Body of pancreas (tissue), 4 donors: ENCODE measurements around the gene ESRRA. TPM values are rescaled to one million over a fixed set of nuclear protein-coding genes. Genes with fewer than 3 reads are reported as not detected.

ENCODE experiments used
- ATAC-seq: fragments of 150-250 bp; one replicate; pipeline ENCODE4 v1.9.1; 2016
- DNase-seq, 4 donors: peaks; one replicate each; pipeline ENCODE4 v3.0.0-alpha.2; 2019
- H3K27ac ChIP-seq, 4 donors: fragments of 200-600 bp; sonication (generic); 1 replicate in 3 of 4; 2 replicates in 1 of 4; pipeline versions ENCODE4 v1.5.1 to v1.6.1; 2016 to 2019; ENCODE audit warnings: mild to moderate bottlenecking in 1 of 4, mixed read lengths in 1 of 4, moderate library complexity in 1 of 4
- H3K27me3 ChIP-seq, 2 donors: fragments of 200-600 bp; sonication (generic); one replicate each; pipeline ENCODE4 v1.6.0; 2016; ENCODE audit warnings: mild to moderate bottlenecking in 1 of 2
- H3K36me3 ChIP-seq, 2 donors: fragments of 200-600 bp; sonication (generic); replicated peaks in 1 of 2; 2 replicates each; pipeline ENCODE4 v1.5.1; 2016; ENCODE audit warnings: low read depth in 2 of 2; ENCODE audit not compliant: insufficient read depth in 1 of 2
- H3K4me1 ChIP-seq: fragments of 200-600 bp; sonication (generic); one replicate; pipeline ENCODE4 v1.6.0; 2016
- H3K4me3 ChIP-seq, 2 donors: fragments of 200-600 bp; sonication (generic); 1 replicate in 1 of 2; 2 replicates in 1 of 2; pipeline ENCODE4 v1.5.1; 2016 to 2019
- H3K9me3 ChIP-seq, 3 donors: fragments of 200-600 bp; sonication (generic); 1 replicate in 2 of 3; 2 replicates in 1 of 3; pipeline ENCODE4 v1.5.1; 2016
- POLR2A ChIP-seq, 3 donors: fragments of 450-650 bp; IDR thresholded peaks; one replicate each; pipeline ENCODE4 v1.6.1; 2016; ENCODE audit warnings: antibody characterized with exemption in 3 of 3, mild to moderate bottlenecking in 2 of 3
- WGBS, 2 donors: methylation state at CpG; one replicate each; pipeline ENCODE4 v1.1.5; 2017; 5-methylcytosine and 5-hydroxymethylcytosine counted together
- intact Hi-C: fragments of 100-400 bp; cut with DNase I; formaldehyde crosslinking; loops from one replicate; pipeline ENCODE4 v1.15.1; 2023
- total RNA-seq, 2 donors: library from RNA; depleted of rRNA; stranded (reverse); fragments of >200 nt; gene quantifications; one replicate each; pipeline ENCODE4 v1.1.0, GENCODE V29; 2016
- TF ChIP-seq, protein P1 (sequence below), 7 experiments: fragments of 450-650 bp in 4 of 7; fragments of 200-600 bp in 3 of 7; sonication (generic) in 3 of 7; IDR thresholded peaks; one replicate each; pipeline ENCODE4 v1.5.1; 2016 to 2019; ENCODE audit warnings: antibody characterized with exemption in 7 of 7

ESRRA gene
- total RNA-seq, 2 donors from 2014 or later, result 51.7 to 63.8 TPM

DNA sequence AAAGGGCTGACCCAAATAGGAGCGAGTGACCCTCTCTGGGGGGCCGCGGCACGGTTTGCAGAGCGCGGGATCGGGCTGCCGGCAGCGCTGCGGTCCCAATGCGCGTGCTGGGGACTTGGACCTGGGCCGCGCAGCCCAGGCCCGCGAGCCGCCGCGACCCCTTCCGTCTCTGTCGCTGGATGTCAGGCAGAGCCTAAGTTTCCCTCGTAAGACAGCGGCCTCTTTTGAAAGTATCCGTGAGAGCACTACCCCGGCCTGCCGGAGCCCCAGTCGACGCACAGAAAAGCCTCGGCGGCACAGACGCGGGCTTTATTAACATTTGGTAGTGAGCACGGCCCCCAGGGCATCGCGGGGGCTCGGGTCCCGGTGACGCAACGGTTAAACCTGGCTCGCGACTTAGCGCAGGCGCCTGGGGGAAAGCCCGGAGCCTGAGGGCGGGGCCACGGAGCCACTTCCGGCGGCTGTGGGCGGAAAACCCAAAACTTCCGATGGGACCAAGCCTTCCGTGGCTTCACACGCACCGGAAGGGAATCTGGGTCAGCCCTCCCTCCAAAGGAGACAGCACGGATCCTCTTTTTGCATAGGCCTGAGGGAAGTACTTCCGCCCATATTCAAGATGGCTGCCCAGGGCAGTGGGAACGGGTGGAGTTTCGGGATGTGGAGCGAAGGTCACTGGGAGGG is 35.6 kb upstream of the ESRRA start:
- 0% methylated on average over 5 to 58 of the region's 58 CpGs for whole genome bisulfite sequencing, 2 donors
- peak; percentile 98 to 99 (median 98) for DNase-seq

DNA sequence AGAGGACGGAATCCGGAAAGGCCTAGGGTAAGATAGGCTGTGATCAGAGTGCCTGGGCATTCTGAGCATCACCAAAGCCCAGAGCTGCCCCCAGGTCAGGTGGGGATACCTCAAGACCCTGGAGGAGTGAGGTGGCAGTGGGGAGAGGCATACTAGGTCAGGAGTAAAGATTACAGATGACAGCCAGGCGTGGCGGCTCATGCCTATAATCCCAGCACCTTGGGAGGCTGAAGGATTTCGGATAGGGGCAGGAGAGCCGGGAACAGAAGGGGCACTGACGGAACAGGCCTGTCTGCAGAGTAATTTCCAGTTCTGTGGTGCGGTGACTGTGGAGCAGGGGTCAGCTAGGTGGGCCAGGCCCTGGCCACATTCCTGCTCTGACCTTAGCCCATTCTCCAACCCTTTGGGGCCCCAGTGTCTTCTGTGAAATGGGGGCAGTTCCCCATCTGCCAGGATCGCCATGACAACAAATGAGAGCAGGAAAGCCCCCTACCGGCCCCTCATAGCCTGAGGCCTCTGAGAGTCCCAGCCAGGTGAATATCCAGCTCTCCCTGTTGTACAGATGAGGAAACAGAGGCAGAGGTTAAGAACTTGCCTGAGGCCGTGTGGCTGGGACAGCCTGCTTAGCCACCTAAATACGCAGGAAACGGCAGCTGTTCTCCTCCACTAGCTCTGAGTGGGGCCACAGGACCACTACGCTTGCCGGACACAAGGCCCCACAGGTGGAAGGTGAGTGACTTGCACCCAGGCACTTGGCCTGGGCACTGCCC is 30.1 kb upstream of the ESRRA start:
- TF ChIP-seq POLR2A (IDR thresholded peaks at IDR 0.05), result no peak
- TF ChIP-seq, protein P1, sequence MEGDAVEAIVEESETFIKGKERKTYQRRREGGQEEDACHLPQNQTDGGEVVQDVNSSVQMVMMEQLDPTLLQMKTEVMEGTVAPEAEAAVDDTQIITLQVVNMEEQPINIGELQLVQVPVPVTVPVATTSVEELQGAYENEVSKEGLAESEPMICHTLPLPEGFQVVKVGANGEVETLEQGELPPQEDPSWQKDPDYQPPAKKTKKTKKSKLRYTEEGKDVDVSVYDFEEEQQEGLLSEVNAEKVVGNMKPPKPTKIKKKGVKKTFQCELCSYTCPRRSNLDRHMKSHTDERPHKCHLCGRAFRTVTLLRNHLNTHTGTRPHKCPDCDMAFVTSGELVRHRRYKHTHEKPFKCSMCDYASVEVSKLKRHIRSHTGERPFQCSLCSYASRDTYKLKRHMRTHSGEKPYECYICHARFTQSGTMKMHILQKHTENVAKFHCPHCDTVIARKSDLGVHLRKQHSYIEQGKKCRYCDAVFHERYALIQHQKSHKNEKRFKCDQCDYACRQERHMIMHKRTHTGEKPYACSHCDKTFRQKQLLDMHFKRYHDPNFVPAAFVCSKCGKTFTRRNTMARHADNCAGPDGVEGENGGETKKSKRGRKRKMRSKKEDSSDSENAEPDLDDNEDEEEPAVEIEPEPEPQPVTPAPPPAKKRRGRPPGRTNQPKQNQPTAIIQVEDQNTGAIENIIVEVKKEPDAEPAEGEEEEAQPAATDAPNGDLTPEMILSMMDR (IDR thresholded peaks at IDR 0.05), result no peak
- H3K27me3 ChIP-seq, result no peaks in the 10 kb centered on the region
- 91 to 96% methylated on average over 9 to 15 of the region's 15 CpGs for WGBS, 2 donors
- ATAC-seq, result no peak
- peaks cover 0 to 3% of the 10 kb centered on the region in 2 donors for H3K36me3 ChIP-seq
- H3K4me3 ChIP-seq, result no peak overlapping the region
- intact Hi-C loops, result no loop called here
- H3K9me3 ChIP-seq, result no peaks in the 10 kb centered on the region
- no peak for DNase-seq
- H3K27ac ChIP-seq, result no peak overlapping the region
- peaks cover 26% of the 10 kb centered on the region for H3K4me1 ChIP-seq

More for the DNA sequence above, 35.6 kb upstream of the ESRRA start:
- Histone ChIP-seq H3K27me3 (no peaks in the 10 kb centered on the region), H3K4me1 (peaks cover 44% of the 10 kb centered on the region), H3K4me3 (peak overlapping the region; percentile 53 to 83), H3K27ac (peak overlapping the region; percentile 95 to 98 (median 96)), H3K9me3 (no peaks in the 10 kb centered on the region), H3K36me3 (no peaks in the 10 kb centered on the region)
- TF ChIP-seq POLR2A (IDR thresholded peaks at IDR 0.05), result peak in 2 of 3 donors; percentile 52 to 66
- TF ChIP-seq, protein P1 (IDR thresholded peaks at IDR 0.05), result peak in 3 of 7 experiments; percentile 22 to 29 (median 25)
- intact Hi-C loops, result no loop called here
- ATAC-seq, result peak; percentile 86

DNA sequence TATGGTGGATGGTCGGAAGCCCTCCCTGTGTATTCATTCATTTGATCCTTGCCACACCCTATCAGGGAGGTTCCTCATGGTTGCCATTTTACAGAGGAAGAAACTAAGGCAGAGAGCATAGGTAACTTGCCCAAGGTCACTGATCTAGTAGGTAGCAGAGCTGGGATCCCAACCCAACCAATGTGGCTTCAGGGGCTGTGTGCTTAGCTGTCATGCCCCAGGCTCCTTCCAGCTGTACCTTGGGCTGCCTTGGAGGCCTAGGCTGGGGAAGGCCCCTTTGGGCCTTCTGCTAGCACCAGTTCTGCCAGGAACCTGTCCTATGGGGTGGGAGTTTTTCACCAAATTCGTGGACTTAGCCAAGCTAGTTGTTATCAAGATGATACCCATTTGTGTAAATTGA is 29.5 kb upstream of the ESRRA start:
- DNase-seq, result no peak
- H3K27ac ChIP-seq, result no peak overlapping the region
- H3K9me3 ChIP-seq, result no peaks in the 10 kb centered on the region
- H3K27me3 ChIP-seq, result no peaks in the 10 kb centered on the region
- H3K36me3 ChIP-seq, result peaks cover 0 to 3% of the 10 kb centered on the region in 2 donors
- peaks cover 26% of the 10 kb centered on the region for H3K4me1 ChIP-seq
- intact Hi-C loops, result no loop called here
- H3K4me3 ChIP-seq, result no peak overlapping the region
- TF ChIP-seq, protein P1 (IDR thresholded peaks at IDR 0.05), result no peak
- no peak for TF ChIP-seq POLR2A (IDR thresholded peaks at IDR 0.05)
- ATAC-seq, result no peak
- 73 to 79% methylated on average over 2 of the region's 2 CpGs for whole genome bisulfite sequencing, 2 donors

DNA sequence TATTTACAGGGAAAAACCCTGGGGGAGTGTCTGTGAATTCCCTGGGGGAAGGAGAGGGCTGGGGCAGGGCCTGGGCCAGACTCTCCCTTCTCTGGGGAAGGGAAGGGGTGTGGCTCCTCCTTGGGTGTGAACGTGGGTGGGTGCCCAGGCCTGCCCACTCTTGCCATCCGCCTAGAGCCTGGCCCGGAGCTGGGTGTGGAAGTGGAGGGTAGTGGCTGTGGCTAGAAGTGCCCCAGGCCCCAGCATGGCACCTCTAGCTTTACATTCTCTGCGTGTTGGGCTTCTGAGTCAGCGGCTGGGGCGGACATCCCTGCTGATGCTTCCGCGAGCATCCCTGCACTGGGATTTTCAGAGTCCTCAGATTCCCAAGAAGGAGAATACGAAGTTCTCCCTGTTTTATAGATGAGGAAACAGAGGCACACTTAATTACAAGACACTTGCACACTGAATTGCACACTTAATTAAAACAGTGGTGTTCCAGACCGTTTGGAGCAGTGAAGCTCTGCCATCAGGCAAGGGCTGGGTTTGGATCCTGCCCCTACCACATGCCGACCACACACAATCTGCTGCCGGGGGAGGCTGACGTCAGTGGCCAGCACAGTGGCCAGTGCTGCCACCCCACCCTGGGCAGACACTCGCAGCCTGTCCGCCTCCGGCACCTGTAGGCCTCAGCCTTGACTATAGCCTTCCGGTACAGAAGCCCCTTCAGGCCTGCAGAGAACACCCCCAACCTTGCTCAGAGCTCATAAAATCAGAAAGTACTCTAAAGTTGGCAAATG is 28.5 kb upstream of the ESRRA start:
- 83 to 89% methylated on average over 8 to 17 of the region's 17 CpGs for WGBS, 2 donors
- Histone ChIP-seq H3K27ac (no peak overlapping the region), H3K4me1 (peaks cover 22% of the 10 kb centered on the region), H3K27me3 (no peaks in the 10 kb centered on the region), H3K4me3 (no peak overlapping the region), H3K9me3 (no peaks in the 10 kb centered on the region), H3K36me3 (peaks cover 0 to 3% of the 10 kb centered on the region in 2 donors)
- DNase-seq (no peak), ATAC-seq (no peak)
- intact Hi-C loops, result no loop called here
- TF ChIP-seq, protein P1 (IDR thresholded peaks at IDR 0.05), result no peak
- no peak for TF ChIP-seq POLR2A (IDR thresholded peaks at IDR 0.05)
